NCI-H2196 (cell line): ENCODE data around the gene NDOR1.

ENCODE experiments used
- DNase-seq: peaks from one replicate; lab custom pipeline; 2025; ENCODE audit not compliant: unreplicated experiment; lab: John Stamatoyannopoulos, UW

The NDOR1 gene

DNA sequence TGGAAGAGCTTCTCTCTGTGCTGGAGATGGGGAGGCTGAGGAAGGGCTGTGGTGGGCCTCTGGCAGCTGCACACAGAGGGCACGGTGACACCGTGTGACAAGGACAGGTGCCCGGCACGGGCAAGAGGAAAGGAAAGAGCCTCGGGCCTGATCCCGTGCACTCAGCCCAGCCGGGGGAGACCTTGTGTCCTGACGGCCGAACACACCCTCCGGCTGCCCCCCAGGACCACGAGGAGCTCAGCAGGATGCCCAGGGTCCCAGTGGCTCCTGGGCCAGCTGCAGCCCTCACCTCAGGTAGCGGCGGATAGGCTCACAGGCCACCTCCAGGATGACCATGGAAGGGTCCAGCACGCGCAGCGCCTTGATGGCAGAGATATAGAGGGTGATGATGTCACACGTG, 22.7 kb upstream of the NDOR1 start:
- no peak for DNase-seq

DNA sequence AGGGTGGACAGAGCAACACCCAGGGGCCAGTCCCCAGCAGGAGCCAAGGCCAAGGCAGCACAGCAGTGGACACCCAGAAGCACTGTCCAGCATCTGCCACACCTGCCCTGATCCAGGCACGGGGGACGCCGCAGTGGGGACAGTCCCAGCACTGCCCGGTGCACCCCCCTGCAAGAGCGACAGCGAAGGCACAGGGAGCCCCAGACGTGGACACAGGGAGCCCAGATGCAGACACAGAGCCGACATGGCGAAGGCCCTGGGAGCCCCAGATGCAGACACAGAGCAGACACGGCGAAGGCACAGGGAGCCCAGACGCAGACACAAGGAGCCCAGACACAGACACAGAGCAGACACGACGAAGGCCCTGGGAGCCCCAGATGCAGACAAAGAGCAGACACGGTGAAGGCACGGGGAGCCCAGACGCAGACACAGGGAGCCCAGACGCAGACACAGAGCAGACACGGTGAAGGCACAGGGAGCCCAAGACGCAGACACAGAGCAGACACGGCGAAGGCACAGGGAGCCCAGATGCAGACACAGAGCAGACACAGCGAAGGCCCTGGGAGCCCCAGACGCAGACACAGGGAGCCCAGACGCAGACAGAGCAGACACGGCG, 21.4 kb upstream of the NDOR1 start:
- no peak for DNase-seq

DNA sequence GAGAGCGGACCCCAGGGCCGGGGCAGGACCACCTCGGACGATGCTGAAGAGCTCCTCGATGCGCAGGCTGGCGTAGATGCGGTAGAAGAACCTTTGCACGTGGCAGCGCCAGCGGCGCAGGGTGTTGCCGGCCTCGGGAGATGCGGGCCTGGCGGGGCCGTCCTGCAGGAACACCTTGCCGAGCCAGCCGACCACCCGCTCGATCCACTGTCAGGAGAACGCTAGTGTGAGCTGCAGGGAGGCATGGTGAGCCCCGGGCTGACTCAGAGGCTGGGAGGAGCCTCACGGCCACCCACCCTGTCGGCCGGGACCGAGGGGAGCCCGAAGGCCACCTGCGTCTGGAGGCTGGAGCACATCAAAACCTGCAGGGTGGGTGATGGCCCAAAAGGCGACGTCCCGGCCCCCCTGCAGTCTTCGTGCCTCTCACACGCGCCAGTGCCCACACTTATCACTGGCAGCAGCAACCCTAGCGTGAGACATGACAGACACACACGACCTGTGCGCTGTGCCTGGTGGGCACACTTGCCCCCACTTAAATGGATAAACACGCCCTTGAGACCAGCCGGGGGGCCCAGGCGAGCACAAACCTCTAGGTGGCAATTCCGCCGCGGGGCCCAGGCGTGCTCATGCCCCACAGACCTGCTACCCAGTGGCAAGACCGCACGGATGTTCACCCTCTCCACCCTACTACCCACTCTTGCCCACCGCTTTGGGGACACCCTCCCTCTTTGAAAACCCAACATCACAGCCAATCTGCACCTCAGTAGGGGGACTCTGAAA, 20.4 kb upstream of the NDOR1 start:
- no peak for DNase-seq

DNA sequence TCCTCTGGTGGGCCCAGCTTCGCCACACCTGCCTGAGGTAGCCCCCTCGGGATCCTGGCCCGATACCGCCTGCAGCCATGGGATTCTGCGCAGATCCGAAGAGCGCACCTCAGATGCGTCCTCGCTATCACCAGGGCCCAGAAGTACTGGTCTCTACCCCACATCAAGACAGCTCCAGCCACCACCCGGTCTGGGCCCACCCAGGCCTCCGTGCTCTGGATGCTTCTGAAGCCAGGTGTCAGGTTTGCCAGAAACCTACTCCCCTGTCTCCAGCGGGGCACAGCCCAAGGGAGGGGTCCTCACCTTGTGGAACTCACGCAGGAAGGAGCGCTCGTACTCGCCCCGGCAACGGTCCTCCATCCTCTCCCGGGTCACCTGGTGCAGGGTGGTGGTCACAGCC, 19.6 kb upstream of the NDOR1 start:
- DNase-seq = no peak

- peak; percentile 14 for DNase-seq
Observed at GRCh38 chr9:137186385-137186784, 19.1 kb upstream of the NDOR1 start.

- no peak for DNase-seq
Observed at GRCh38 chr9:137187386-137187785, 18.1 kb upstream of the NDOR1 start.

- no peak for DNase-seq
Observed at GRCh38 chr9:137188086-137188489, 17.4 kb upstream of the NDOR1 start.

- DNase-seq = peak; percentile 96
Observed at GRCh38 chr9:137188490-137189296, 16.8 kb upstream of the NDOR1 start, which contains the start of the genes ANAPC2 and SSNA1. ANAPC2 (minus strand) TSS chr9:137188560; CDS start chr9:137188532, 28 bp downstream. SSNA1 (plus strand) TSS chr9:137188676; CDS start chr9:137188727, 51 bp downstream.

DNA sequence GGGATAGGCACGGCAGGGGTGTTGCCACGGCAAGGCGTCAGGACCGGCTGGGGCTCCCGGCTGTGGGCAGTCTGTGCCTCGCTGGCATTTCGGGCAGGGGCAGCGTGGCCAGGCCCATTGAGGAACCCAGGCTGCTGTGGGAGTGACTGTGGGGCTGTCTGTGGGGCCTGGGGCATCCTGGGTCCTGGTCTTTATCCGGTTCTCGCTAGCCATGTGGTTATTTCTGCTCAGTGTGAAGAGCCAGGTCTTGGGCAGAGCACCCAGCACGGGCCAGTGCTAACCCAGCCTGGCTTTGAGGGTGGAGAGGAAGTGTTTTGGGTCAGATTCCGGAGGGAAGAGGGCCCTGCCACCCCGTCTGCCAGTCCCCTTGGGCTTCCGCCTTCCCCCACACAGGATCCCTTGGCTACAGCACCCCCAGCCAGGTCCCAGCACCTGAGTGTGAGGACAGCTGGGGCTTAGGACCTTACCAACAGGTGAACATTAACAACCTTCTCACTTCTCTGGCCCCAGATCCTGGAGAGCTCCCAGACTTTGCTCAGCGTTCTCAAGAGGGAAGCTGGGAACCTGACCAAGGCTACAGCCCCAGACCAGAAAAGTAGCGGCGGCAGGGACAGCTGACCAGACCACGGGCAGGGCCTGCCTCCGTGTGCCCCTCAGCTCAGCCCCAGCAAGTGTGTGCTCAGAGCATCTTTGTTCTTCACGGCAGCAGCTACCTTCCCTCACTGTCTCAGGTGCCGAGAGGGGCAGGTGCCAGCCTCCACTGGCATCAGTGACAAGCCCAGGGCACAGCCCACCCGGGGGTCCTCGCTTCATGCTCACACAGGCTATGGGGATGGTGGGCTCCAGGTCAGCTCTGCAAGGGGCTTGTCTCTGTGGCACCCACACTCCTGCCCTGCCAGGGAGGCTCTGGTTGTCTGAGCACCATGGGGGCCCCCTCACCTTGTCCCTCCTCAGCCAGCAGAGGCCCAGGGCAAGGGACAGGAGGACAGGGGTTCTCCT, 15.9 kb upstream of the NDOR1 start:
- no peak for DNase-seq

GRCh38 chr9:137190315-137190856, 15.1 kb upstream of the NDOR1 start:
- DNase-seq = no peak

GRCh38 chr9:137191245-137191644, 14.3 kb upstream of the NDOR1 start:
- no peak for DNase-seq

- DNase-seq = no peak
Observed at GRCh38 chr9:137191691-137192447, 13.6 kb upstream of the NDOR1 start.

GRCh38 chr9:137192448-137192780, 13.1 kb upstream of the NDOR1 start:
- no peak for DNase-seq

GRCh38 chr9:137192859-137193258, 12.6 kb upstream of the NDOR1 start:
- DNase-seq = no peak

- DNase-seq = no peak
Observed at GRCh38 chr9:137193771-137194170, 11.7 kb upstream of the NDOR1 start.

- DNase-seq = peak; percentile 58
Observed at GRCh38 chr9:137194388-137194787, 11.1 kb upstream of the NDOR1 start.

DNA sequence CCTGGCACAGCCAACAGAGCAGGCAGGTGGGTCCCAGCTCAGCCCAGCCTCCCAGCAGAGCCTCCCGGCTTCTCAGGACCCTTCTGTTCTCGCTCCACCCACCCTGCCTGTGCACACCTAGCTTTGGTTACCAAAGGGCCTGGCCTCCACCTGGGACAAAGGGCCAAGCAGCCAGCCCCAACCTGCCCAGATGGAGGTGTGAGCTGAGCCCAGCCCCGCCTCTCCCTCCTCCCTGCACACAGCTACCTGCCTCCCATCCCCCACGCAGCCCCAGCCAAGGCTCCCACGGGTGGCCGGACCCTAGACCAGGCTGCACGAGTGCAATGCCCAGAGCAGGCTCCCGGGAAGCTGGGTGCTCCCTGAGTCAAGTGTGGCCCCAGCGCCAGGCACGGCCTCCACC, 10.6 kb upstream of the NDOR1 start:
- peak; percentile 66 for DNase-seq

GRCh38 chr9:137195525-137196220, 9.8 kb upstream of the NDOR1 start:
- peak; percentile 94 for DNase-seq
